GM19351 (cell line): Measurements from ENCODE around the gene CYP1B1.

Experiments
- ATAC-seq: cut with Tn5 transposase; IDR thresholded peaks from one replicate; pipeline ENCODE4 v1.9.1; 2021; ENCODE audit warnings: mild to moderate bottlenecking, moderate library complexity; ENCODE audit not compliant: unreplicated experiment

The CYP1B1 gene

DNA sequence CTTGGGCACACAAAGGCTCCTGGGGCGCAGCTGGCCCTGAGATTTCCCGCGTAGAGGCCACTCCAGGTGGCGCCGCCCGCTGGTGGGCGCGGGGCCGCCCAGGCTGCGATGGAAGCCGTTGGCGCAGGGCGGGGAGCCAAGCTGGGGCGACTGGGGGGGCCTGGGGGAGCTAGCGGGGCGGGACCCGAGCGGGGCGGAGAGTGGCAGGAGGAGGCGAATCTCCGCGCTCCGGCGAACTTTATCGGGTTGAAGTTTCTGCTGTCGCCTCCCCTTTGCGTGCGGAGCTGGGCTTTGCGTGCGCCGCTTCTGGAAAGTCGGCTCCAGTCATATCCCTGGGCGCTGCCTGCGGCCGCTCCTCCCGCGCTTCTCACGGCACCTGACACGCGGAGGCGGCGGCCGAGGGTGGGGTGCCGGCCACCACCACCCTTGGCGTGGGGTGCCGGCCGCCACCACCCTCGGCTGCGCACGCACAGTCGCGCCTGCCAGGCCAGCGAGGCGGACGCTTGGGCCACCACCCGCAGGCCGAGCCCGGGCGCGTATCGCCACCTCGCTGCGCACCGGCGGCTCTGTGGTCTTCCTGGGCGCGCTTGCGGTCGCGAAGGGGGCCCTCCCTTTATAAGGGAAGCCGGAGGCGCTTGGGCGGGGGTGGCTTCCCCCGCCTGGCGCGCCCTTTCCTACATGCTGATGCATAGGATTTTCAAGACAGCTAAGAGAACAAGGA, 919 bp upstream of the CYP1B1 start:
- ATAC-seq: peak; percentile 51

DNA sequence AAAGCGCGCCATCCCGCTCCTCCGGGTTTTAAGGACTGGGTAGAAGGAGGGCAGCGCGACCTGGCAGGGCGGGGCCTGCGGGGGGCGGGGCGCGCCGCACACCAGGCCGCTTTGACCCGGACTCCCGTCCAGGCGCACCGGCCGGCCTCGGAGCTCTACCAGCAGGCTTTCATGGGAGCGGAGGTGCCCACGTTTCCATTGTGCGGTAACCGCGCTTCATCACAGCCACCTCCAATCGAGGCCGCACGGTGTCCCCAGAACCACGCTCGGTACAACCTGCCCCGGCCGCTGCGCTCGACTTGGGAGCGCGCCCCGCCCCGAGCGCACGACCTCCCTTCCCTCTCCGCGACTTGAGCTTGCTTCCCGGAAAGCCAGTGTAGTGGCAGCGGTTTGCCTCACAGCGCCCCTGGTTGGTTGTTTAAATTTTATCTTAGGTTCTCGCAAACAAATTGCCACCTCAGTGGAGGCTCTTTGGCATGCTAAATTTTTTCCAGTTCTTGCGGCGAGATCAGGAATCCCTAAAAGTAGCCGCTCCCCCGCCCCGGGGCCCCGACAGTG, 280 bp upstream of the CYP1B1 start:
- peak; percentile 42 for ATAC-seq

DNA sequence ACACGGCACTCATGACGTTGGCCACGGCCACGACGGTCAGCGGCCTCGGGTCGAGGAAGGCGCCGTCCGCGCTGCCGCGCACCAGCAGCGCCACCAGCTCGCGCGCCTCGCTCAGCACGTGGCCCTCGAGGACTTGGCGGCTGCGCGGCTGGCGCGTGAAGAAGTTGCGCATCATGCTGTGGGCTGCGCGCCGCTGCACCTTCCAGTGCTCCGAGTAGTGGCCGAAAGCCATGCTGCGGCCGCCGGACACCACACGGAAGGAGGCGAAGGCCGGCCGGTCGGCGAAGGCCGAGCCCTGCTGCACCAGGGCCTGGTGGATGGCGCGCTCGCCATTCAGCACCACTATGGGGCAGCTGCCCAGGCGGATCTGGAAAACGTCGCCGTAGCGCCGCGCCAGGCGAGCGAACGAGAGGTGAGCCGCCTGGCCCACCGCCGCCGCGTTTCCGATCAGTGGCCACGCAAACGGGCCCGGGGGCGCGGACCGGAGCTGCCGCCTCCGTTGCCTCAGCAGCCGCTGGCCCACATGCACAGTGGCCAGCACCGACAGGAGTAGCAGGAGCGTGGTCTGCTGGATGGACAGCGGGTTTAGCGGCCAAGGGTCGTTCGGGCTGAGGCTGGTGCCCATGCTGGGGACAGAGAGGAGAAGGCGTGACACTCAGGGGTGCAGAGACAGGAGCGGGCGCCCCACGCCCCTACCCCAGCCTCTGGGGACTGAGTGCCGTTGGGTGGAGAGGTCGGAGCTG, 1.0 kb downstream of the CYP1B1 start:
- no peak for ATAC-seq

DNA sequence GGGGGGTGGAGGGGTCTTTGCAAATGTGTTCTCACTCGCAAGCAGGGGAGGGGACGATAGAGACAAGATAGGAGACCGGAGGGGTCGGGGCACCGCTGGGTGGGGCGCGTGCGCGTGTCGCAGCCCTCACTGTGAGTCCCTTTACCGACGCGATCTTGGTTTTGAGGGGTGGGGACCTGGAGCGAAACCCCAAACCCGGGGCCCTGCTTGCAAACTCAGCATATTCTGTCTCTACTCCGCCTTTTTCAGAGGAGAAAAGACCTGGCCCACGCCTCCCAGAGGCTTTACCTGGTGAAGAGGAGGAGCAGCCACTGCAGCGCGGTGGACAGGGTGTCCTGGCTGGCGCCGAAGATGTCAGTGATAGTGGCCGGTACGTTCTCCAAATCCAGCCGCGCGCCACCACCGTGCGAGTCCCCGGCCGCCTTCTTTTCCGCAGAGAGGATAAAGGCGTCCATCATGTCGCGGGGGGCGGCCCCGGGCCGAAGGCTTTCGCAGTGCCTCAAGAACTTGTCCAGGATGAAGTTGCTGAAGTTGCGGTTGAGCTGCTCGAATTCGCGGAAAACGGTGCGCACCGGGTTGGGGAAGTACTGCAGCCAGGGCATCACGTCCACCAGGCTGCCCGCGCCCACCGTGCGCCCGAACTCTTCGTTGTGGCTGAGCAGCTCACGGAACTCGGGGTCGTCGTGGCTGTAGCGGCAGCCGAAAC, 1.7 kb downstream of the CYP1B1 start:
- ATAC-seq: no peak

DNA sequence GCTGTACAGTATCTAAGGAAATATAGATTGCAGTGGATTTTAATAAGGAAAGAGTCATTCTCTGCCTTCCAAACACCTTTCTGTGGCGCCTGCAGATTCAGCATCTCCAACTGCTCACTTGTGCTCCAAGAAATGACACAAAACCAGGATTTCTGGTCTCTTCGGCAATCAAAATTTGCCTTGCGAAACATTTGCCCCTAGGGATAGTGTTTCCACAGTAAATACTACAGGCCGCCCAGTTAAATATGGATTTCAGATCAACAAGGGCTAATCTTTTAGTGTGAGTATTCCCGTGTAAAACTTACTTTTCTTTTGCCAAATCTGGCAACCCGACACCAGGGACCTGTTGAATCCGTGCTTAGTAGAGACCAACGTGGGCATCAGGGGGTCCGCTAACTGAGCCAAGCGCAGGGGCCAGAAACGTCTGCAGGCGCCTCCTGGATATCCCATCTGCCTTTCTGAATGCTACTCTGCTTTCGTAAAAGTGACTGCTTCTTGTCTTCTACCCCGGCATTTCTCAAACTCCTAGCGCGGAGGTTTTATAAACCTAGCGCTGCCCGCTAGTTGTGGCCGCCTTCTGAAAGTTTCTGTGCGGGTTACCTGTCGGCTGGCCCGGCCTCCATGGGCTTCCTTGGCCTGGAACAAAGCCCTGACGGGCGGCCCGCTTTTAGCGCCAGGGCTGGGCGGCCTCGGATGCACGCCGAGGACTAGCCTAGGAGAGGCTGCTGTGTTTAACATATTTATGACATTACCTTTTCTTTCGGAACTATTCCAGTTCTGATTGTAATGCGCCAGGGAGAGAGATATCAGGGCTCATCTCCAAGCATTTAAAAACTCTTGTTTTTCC, 2.5 kb downstream of the CYP1B1 start:
- ATAC-seq: no peak

DNA sequence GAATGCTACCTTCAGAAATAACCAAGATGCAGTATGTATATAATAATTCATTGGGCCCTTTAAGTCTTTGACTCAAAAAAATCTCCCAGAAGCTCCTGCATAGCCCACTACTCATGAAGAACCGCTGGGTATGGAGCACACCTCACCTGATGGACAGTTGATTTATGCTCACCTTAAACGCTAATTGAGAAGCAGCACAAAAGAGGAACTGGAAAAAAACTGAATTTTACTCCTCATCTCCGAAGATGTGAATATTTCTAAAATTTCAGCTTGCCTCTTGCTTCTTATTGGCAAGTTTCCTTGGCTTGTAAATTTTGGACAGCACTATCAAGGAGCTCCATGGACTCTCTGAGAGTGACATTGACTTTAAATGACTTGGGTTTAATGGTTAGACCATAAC, 5.5 kb downstream of the CYP1B1 start:
- no peak for ATAC-seq

DNA sequence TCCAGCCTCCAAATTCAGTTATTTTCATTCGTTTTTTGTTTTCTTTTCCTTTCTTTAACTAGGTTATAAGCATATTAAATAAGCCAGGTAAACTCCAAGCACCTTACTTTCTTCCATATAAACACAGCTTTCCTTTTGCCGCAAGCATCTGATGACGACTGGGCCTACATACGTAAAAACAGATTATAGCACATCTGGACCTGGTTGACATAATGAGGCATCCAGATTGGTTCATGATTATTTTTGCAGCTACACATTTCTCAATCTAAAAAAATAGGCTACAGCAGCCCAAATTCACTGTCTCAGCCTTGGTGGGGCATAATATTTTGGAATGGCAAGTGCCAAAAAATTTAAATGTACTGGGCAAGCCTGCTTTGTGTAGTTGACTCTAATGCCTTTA, 7.7 kb downstream of the CYP1B1 start:
- no peak for ATAC-seq

DNA sequence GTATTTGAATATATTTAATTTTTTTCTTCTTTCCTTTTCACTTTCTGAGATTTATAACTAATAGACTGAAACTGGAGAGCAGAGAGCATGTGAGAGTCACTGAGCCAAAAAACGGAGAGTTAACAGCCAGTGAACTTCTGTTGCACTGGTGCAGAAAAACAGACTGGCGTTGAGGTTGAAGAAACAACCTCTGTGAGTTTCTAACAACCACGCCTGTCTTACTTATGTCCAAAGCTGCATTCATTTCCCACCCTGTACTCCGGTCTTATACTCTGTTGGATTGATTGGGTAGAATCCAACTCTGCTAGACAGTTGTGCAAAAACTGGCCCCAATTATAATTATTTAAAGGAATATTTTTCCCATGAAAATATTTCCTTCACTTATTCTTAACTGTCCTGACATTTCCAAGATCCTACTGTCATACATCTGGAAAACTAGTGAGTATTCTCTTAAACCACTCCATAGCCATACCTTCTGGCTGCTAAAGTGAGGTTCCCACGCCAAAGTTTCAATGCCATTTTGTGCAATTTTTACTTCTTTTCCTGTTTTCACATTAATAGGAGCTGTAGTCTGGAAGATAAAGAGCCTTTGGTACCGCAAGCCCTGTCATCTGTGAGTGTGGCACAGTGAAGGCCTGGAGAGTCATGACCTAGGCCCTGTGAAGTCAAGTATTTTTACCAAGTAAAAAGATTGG, 9.4 kb downstream of the CYP1B1 start:
- no peak for ATAC-seq

DNA sequence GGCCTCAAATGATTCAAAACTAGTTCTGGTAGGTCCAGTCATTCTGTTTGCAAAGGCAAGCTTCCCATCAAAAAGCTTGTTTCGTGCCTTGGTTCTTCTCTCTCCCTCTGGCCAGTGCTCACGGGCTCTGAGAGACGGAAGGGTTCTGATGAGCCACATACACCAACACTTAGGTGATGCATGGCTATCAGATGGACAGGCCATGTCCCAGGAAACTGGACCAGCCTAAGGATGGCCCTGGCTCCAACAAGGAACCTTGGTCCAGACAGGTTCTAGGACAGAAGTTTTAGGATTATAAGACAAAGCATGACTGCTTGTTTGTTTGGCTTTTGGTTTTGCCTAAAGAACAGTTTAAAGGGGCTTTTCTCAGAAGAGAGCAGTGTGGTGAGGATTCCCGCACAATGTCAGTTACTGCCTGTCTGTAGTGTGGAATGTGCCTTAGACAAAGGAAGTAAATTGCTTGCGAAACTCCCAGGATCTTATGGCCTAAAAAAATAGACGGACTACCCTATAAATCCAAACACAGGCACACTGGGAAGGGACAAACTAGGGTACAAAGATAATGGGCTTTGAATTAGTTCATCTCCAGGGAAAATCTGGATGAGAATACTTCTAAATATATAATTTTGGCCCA, 10.3 kb downstream of the CYP1B1 start:
- no peak for ATAC-seq

DNA sequence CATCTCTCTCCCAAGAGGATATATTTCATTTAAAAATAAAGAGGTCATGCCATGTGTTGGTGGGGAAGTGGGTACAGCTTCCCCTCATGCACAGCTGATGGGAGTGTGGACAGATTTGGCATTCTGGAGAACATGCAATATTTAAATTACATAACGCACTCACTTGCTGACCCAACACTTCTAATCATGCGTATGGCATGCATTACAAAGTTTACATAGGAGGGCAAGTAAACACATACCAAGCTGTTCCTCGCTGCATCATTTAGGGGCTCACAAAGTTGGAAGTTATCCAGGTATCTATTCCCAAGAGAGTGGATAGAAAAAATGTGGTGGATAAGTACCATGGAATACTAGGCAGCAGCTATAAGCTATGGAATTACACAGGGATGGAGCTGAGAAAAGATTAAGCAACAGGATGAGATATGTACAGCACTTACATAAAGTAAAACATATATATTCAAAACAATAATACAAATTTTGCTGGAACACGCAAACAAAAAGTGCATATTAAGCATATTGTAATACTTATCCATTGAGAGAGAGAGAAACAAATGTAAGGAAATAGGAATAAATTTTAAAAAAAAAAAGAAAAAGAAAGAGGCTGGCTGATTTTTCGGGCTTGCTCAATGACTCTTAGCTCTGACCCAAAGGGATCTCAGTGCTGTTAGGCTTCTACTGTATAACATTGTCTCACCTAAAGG, 11.0 kb downstream of the CYP1B1 start:
- ATAC-seq: no peak

DNA sequence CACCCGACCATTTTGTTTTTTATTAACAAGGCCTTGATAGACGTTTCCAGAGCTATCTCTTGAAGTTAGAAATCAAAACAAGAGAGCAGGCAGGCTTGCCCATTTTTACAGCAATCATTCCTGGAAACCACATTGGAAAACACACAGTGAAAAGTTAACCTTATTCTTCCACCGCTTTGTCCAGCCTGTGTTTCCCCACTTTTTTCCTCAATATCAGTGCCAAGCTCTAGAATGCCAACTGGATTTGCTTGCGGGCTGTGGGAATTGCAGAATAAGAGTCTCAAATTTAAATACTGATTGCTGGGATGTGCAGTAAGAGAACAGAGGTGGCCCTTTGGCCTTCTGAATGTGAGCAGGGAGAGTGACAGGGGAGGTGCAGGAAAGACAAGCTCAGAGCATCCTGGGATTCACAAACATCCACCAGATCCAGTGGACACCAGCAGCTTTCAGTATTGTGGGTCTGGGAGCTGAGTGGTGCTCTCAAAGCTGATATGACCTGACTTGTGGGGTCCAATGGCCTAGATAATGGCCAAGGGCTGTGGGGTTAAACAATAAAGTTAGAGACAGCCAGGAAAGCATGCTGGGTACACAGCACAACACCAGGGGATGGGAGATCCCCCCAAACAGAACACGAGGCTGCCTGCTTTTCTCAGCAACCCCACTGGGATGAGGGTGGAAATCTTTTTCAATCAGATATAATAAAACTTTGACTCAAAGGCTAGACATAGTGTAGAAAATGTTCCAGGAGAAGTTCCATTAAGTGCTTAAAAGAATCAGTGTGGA, 15.5 kb downstream of the CYP1B1 start:
- ATAC-seq: no peak

DNA sequence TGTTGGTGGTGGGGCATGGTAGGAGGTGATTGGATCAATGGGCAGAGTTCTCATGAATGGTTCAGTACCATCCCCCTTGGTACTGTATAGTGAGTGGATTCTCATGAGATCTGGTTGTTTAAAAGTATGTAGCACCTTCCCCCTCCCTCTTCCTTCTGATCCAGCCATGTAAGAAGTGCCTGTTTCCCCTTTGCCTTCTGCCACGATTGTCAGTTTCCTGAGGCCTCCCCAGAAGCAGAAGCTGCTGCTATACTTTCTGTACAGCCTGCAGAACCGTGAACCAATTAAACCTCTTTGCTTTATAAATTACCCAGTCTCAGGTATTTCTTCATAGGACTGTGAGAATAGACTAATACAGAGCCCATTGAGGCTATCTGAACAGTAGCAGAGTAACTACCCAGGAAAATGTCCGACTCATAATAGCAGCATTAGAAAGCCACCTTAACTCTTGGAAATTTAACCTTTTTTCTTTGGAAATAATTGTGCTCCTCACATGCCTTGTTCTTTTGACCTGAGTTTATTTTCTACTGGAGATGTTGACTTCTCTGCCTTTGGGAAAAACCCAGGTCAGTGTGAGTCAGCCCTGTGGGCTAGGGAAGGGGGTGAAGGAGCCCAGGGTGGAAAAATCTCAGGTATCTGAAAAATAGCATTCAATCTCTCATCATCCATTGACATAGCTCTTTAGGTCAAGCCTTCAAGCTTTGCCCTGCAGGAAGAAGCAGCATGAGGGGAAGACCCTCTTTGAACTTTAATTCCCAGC, 18.1 kb downstream of the CYP1B1 start:
- no peak for ATAC-seq

DNA sequence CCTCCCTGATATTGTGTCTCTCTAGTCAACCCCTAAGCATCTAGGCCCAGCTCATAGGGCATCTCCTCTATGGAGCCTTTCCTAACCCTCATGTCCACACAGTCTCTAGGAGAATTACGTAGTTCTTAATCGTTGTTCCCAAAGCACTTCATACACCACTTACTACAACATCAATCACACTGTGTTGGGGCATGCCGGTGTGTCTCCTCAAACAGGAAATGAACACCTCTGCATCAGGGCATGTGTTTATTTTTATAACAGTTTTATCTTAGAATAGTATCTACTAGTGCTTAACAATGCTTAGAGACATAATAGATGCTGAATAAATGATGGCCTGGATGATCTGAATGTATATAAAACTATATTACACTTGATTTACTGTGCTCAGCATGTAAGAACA, 19.7 kb downstream of the CYP1B1 start:
- ATAC-seq: no peak

DNA sequence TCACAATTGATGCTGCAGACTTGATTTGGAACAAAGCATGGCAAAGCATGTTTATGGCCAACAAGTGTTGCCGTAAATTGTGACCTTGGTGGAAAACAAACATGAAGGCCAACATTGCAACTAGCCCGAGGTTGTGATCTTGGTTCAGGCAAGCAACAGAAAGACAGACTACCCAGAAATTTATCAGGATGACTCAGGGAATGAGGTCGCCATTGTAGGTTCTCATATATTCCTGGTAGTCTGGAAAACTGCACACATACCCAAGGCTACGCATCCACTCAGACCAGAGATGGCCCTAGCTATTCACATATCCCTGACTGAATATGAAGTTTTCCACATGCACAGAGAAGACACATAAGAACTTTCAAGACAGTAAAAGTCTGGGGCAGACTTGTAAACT, 30.1 kb downstream of the CYP1B1 start:
- no peak for ATAC-seq

DNA sequence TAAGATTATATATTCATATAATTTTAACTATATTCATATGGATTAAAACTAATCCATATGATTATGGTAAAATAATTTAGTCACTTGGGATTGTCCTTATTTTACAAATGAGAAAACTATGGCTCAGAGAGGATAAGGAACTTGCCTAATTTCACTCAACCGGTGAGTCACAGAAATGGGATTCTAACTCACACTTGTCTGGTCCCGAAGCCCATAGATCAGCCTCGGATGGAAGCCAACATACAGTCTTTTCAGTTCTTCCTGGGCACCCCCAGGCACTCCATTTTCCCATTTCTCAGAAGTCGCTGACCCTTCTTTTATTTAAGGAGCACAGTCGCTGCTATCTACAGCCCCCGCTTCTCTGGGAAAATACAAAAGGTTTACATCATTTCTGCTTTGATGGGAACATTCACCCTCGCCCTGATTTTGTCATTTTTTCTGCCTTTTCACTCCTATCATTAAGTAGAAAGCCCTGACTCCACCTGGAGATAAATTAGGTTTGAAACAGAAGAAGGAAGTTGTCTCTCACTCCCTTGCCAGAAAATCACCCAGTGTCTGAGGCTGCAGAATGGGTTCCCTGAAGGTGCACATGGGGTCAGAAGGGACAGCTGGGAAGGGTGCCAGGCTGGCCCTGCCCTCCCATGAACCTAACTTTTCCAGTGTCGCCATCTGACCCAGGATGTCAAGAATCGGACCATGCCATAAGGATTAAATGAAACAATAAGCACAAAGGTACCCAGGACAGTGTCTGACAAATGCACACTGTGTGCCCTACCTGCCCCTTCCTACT, 36.6 kb downstream of the CYP1B1 start:
- no peak for ATAC-seq

DNA sequence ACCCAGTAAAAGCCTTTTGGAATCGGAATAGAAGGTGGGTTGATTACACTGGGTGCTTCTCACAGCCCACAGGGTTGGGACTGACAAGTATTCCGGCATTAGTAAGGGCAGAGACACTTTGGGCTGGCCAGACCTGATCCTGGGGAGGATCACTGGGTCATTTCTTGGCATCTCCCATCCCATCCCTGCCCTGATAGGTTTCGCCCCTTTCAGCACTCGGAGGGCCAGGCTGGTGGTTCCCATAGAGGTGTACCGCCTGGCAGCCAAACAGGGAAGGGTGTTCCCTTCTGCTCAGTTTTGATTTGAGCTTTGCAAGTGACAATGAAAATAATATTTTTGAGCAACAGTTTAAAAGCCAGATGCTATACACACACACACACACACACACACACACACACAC, 37.3 kb downstream of the CYP1B1 start:
- no peak for ATAC-seq
